Measurements from ENCODE around the gene ZBTB16.

The ZBTB16 gene

DNA sequence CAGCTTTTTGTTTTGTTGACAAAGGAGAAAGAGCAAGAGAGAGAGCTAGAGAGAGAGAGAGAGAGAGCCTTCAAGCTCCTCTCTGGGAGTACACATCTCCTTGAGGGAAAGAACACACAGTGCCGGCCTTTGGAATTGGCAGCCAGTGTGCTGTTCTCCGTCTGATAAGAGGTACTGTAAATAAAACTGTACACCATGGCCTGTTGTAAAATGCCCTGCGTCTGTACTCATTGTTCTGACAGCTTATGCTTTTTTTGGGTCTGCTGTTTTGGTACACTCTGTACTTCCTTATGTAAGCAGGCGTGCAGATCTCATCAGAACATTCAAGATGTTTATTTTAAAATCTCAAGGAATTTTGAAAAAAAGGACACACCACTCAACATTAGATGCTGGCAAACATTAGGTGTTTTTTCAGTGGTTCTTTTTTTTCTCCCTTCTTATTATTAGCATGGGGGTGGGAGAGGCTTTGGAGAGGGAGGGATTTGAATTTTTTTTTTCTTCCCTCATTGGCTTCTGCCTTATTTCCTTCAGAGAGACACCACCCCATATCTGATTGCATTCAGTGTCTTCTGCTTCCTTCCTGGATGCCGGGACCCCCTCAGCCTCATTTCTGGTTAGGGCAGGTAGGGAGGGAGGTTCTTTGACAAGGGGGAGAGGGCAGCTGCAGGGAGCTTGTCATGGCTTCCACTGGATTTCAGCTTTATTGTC is 119.9 kb downstream of the ZBTB16 start:
- ChIA-PET CTCF (interaction anchor here (0.6 to 7.3 kb wide), 18 partner anchors 8 to 184 kb away, joined by 3 to 51 read pairs (median 5); no protein-coding TSS in a partner anchor), POLR2A (interaction anchor here (0.7 to 1.2 kb wide), 2 partner anchors 19 to 119 kb away, joined by 4 read pairs; partner anchors contain the start of gene ZBTB16)
- Histone ChIP-seq H3K9me3 (ENCODE audit: control insufficient read depth, insufficient read depth, low read depth, low read length) (no peaks in the 10 kb centered on the region), H3K4me3 (ENCODE audit: low read depth, low read length) (no peak overlapping the region), H3K4me1 (ENCODE audit: control insufficient read depth, insufficient read depth, low read length) (no peaks in the 10 kb centered on the region; the same call in 1 of the 2 replicates), H3K27ac (ENCODE audit: extremely low read depth, low read depth, low read length) (no peak overlapping the region), H3K36me3 (ENCODE audit: control insufficient read depth in 2 of 2, insufficient read depth in 1 of 2, low read length in 2 of 2) (no peaks in the 10 kb centered on the region)
- no peak for TF ChIP-seq SALL2 (tag by site-specific recombination; IDR thresholded peaks at IDR 0.05; ENCODE audit: borderline replicate concordance)
- peak; percentile 87 for TF ChIP-seq ZNF596 (tag by site-specific recombination; IDR thresholded peaks at IDR 0.05)
- TF ChIP-seq ZNF837 (tag by site-specific recombination; IDR thresholded peaks at IDR 0.05), result no peak
- TF ChIP-seq TRIM28 (IDR thresholded peaks at IDR 0.05; ENCODE audit: borderline replicate concordance, low read length), result peak; percentile 63; the same call in 1 of the 2 replicates
- TF ChIP-seq, protein P1, sequence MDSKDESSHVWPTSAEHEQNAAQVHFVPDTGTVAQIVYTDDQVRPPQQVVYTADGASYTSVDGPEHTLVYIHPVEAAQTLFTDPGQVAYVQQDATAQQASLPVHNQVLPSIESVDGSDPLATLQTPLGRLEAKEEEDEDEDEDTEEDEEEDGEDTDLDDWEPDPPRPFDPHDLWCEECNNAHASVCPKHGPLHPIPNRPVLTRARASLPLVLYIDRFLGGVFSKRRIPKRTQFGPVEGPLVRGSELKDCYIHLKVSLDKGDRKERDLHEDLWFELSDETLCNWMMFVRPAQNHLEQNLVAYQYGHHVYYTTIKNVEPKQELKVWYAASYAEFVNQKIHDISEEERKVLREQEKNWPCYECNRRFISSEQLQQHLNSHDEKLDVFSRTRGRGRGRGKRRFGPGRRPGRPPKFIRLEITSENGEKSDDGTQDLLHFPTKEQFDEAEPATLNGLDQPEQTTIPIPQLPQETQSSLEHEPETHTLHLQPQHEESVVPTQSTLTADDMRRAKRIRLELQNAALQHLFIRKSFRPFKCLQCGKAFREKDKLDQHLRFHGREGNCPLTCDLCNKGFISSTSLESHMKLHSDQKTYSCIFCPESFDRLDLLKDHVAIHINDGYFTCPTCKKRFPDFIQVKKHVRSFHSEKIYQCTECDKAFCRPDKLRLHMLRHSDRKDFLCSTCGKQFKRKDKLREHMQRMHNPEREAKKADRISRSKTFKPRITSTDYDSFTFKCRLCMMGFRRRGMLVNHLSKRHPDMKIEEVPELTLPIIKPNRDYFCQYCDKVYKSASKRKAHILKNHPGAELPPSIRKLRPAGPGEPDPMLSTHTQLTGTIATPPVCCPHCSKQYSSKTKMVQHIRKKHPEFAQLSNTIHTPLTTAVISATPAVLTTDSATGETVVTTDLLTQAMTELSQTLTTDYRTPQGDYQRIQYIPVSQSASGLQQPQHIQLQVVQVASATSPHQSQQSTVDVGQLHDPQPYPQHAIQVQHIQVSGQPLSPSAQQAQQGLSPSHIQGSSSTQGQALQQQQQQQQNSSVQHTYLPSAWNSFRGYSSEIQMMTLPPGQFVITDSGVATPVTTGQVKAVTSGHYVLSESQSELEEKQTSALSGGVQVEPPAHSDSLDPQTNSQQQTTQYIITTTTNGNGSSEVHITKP (tag by site-specific recombination; IDR thresholded peaks at IDR 0.05), result peak; percentile 46

DNA sequence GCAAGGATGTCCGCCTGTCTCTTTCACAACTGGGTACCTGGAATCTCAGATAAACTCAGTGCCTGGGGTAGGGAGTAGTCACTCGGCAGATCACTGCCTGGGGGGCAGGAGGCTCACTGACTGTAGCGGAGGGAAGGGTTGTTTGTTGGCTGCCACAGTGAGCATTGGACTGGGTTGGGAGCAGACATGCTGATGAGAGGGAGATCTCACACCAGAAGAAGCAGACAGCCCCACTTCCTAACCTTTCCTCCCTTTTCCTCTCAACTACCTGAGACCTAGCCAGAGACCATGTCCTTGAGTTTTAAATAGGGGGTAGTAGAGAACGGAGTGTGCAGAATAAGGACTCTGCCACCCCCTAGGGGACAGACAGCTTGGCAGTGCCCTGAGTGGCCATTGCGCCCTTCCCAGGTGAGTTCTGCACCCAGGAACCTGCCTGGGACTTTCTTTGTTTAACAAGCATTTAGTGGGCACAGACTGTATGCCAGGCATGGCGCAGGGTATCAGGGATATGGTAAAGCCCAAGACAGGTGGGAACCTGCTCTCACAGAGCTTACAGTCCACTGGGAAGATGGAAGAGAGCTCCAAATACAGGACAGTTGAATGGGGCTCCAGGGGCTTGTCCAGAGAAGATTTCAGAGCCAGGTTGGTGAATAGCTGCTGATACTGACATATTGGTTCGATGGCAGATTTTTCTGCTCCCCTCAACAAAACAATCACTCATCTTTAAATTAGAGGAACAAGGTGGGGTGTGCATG is 121.0 kb downstream of the ZBTB16 start:
- no peak overlapping the region for H3K27ac ChIP-seq (ENCODE audit: extremely low read depth, low read depth, low read length)
- H3K4me3 ChIP-seq (ENCODE audit: low read depth, low read length), result no peak overlapping the region
- H3K9me3 ChIP-seq (ENCODE audit: control insufficient read depth, insufficient read depth, low read depth, low read length), result no peaks in the 10 kb centered on the region
- no peaks in the 10 kb centered on the region; the same call in 1 of the 2 replicates for H3K4me1 ChIP-seq (ENCODE audit: control insufficient read depth, insufficient read depth, low read length)
- POLR2A ChIA-PET, result interaction anchor here (0.7 kb wide), 1 partner anchor 120 kb away, joined by 4 read pairs; no protein-coding TSS in a partner anchor
- CTCF ChIA-PET, result interaction anchor here (0.6 to 7.3 kb wide), 25 partner anchors 11 to 1903 kb away, joined by 3 to 51 read pairs (median 4); no protein-coding TSS in a partner anchor
- no peaks in the 10 kb centered on the region for H3K36me3 ChIP-seq (ENCODE audit: control insufficient read depth in 2 of 2, insufficient read depth in 1 of 2, low read length in 2 of 2)
- TF ChIP-seq, protein P1 (tag by site-specific recombination; IDR thresholded peaks at IDR 0.05), result 0 out of 2 replicates have a peak, but pooled peaks have one; percentile 30
- TF ChIP-seq, protein P2, sequence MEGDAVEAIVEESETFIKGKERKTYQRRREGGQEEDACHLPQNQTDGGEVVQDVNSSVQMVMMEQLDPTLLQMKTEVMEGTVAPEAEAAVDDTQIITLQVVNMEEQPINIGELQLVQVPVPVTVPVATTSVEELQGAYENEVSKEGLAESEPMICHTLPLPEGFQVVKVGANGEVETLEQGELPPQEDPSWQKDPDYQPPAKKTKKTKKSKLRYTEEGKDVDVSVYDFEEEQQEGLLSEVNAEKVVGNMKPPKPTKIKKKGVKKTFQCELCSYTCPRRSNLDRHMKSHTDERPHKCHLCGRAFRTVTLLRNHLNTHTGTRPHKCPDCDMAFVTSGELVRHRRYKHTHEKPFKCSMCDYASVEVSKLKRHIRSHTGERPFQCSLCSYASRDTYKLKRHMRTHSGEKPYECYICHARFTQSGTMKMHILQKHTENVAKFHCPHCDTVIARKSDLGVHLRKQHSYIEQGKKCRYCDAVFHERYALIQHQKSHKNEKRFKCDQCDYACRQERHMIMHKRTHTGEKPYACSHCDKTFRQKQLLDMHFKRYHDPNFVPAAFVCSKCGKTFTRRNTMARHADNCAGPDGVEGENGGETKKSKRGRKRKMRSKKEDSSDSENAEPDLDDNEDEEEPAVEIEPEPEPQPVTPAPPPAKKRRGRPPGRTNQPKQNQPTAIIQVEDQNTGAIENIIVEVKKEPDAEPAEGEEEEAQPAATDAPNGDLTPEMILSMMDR (tag by site-specific recombination; IDR thresholded peaks at IDR 0.05), result peak; percentile 72
- no peak for TF ChIP-seq YY2 (tag by site-specific recombination; IDR thresholded peaks at IDR 0.05)
- TF ChIP-seq, protein P3, sequence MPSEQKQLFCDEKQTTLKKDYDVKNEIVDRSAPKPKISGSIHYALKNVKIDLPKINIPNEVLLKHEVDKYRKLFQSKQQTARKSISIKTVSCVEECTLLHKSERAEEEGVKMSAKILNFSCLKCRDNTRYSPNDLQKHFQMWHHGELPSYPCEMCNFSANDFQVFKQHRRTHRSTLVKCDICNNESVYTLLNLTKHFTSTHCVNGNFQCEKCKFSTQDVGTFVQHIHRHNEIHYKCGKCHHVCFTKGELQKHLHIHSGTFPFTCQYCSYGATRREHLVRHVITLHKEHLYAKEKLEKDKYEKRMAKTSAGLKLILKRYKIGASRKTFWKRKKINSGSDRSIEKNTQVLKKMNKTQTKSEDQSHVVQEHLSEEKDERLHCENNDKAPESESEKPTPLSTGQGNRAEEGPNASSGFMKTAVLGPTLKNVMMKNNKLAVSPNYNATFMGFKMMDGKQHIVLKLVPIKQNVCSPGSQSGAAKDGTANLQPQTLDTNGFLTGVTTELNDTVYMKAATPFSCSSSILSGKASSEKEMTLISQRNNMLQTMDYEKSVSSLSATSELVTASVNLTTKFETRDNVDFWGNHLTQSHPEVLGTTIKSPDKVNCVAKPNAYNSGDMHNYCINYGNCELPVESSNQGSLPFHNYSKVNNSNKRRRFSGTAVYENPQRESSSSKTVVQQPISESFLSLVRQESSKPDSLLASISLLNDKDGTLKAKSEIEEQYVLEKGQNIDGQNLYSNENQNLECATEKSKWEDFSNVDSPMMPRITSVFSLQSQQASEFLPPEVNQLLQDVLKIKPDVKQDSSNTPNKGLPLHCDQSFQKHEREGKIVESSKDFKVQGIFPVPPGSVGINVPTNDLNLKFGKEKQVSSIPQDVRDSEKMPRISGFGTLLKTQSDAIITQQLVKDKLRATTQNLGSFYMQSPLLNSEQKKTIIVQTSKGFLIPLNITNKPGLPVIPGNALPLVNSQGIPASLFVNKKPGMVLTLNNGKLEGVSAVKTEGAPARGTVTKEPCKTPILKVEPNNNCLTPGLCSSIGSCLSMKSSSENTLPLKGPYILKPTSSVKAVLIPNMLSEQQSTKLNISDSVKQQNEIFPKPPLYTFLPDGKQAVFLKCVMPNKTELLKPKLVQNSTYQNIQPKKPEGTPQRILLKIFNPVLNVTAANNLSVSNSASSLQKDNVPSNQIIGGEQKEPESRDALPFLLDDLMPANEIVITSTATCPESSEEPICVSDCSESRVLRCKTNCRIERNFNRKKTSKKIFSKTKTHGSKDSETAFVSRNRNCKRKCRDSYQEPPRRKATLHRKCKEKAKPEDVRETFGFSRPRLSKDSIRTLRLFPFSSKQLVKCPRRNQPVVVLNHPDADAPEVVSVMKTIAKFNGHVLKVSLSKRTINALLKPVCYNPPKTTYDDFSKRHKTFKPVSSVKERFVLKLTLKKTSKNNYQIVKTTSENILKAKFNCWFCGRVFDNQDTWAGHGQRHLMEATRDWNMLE (tag by site-specific recombination; conservative IDR thresholded peaks at IDR 0.05; ENCODE audit: low read depth), result no peak
- 0 out of 2 replicates have a peak, but pooled peaks have one; percentile 4 for TF ChIP-seq ZNF341 (tag by site-specific recombination; IDR thresholded peaks at IDR 0.05; ENCODE audit: low read depth)
- TF ChIP-seq ZNF707 (tag by site-specific recombination; IDR thresholded peaks at IDR 0.05), result no peak
- TF ChIP-seq ZNF654 (tag by site-specific recombination; IDR thresholded peaks at IDR 0.05; ENCODE audit: low read depth), result peak; percentile 50
- 0 out of 2 replicates have a peak, but pooled peaks have one; percentile 12 for TF ChIP-seq GLIS1 (tag by site-specific recombination; IDR thresholded peaks at IDR 0.05)

Data from HEK293 (cell line).